ENCODE data around the gene MCRS1.

DNA sequence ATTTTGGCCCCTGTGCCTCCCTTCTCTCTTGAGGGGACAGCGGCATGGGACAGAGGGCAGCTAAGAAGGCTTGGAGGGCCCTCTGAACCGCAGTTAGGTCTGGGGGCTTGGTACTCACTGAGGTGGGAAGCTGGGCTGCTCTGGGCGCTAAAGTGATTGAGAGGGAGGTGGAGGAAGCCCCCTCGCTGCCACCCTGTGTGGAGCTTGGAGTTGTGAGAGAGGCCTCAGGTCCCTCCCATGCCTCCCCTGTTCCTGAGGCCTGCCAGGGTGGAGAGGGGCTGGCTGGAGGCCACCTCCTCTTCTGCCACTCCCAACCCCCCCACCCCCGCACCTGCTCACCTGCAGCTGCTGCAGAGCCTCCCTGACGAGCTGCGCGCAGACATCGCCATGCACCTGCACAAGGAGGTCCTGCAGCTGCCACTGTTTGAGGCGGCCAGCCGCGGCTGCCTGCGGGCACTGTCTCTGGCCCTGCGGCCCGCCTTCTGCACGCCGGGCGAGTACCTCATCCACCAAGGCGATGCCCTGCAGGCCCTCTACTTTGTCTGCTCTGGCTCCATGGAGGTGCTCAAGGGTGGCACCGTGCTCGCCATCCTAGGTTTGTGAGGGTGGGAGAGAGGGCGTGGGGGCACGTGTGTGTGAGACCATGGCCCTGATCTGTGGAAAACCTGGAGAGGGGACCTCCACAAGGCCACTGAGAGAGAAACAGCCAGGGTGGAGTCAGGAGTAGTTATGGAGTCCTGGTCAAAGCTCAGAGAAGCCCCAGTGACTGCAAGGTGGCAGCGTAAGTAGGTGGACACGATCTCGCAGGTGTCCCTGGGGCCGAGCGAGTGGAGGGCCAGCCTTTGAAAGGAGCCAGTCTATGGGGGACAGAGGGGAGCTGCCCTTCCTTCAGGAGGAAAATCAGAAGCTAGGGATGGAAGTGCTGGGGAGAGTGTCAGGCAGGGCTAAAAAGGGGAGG is 17.9 kb downstream of the MCRS1 start:
- no peak for TF ChIP-seq CTCF (IDR thresholded peaks at IDR 0.05)
- TF ChIP-seq POLR2A (IDR thresholded peaks at IDR 0.05): no peak
